HEK293 (cell line): ENCODE results near the gene FADS6.

Experiments
- CTCF ChIA-PET: fragments of 350-600 bp; formaldehyde crosslinking; extraction: SDS; loops from one replicate; lab custom pipeline; 2021; ENCODE audit warnings: antibody characterized with exemption; lab: Yijun Ruan, JAX
- POLR2A ChIA-PET: fragments of 300-600 bp; formaldehyde crosslinking; extraction: SDS; loops from one replicate; lab custom pipeline; 2020; ENCODE audit warnings: antibody characterized with exemption, inconsistent platforms; lab: Yijun Ruan, JAX
- H3K27ac ChIP-seq: fragments of 200-500 bp; sonication (Bioruptor generic); 2 replicates; pipeline ENCODE4 v1.5.1; 2014; ENCODE audit warnings: low read depth, low read length, control low read depth, inconsistent platforms; ENCODE audit errors: extremely low read depth
- H3K36me3 ChIP-seq, 2 experiments: fragments of 200-500 bp in 1 of 2; sonication (Bioruptor generic) in 1 of 2; 1 replicate in 1 of 2; 2 replicates in 1 of 2; pipeline ENCODE4 v1.5.1; 2014 to 2017; ENCODE audit warnings: inconsistent platforms in 2 of 2, low read length in 2 of 2; ENCODE audit not compliant: control insufficient read depth in 2 of 2, insufficient read depth in 1 of 2
- H3K4me1 ChIP-seq: fragments of 200-500 bp; sonication (Bioruptor generic); 2 replicates; pipeline ENCODE4 v1.5.1; 2014; ENCODE audit warnings: mild to moderate bottlenecking, low read length, inconsistent platforms; ENCODE audit not compliant: control insufficient read depth, insufficient read depth
- H3K4me3 ChIP-seq: 2 replicates; pipeline ENCODE4 v1.5.1; 2011; ENCODE audit warnings: low read depth, mild to moderate bottlenecking, control low read depth, low read length, moderate library complexity
- H3K9me3 ChIP-seq: fragments of 200-500 bp; sonication (Bioruptor generic); 2 replicates; pipeline ENCODE4 v1.5.1; 2014; ENCODE audit warnings: low read depth, low read length, inconsistent platforms; ENCODE audit not compliant: control insufficient read depth, insufficient read depth
- EGR2 ChIP-seq: fragments of 450-650 bp; formaldehyde crosslinking; IDR thresholded peaks from 2 replicates; pipeline ENCODE4 v1.5.1; 2016; ENCODE audit warnings: low read depth, missing biosample characterization, missing genetic modification characterization
- GLIS2 ChIP-seq: fragments of 450-650 bp; formaldehyde crosslinking; IDR thresholded peaks from 2 replicates; pipeline ENCODE4 v1.5.1; 2016; ENCODE audit warnings: missing biosample characterization, missing genetic modification characterization
- IKZF3 ChIP-seq: fragments of 450-650 bp; IDR thresholded peaks from 2 replicates; pipeline ENCODE4 v1.5.0; 2018; ENCODE audit warnings: missing biosample characterization, mild to moderate bottlenecking, missing genetic modification characterization, moderate library complexity
- KLF9 ChIP-seq: fragments of 450-650 bp; formaldehyde crosslinking; IDR thresholded peaks from 2 replicates; pipeline ENCODE4 v1.5.1; 2016; ENCODE audit warnings: missing biosample characterization, missing genetic modification characterization, low read depth
- MEIS1 ChIP-seq: sonication (generic); formaldehyde crosslinking; IDR thresholded peaks from 2 replicates; pipeline ENCODE4 v1.8.1; 2022; ENCODE audit warnings: missing genetic modification reagents, mild to moderate bottlenecking, borderline replicate concordance
- SCRT1 ChIP-seq: fragments of 450-650 bp; formaldehyde crosslinking; IDR thresholded peaks from 2 replicates; pipeline ENCODE4 v1.5.1; 2016; ENCODE audit warnings: missing biosample characterization, missing genetic modification characterization, borderline replicate concordance
- SCRT2 ChIP-seq: fragments of 450-650 bp; formaldehyde crosslinking; IDR thresholded peaks from 2 replicates; pipeline ENCODE4 v1.5.1; 2016; ENCODE audit warnings: missing biosample characterization, missing genetic modification characterization
- YY1 ChIP-seq: fragments of 450-650 bp; formaldehyde crosslinking; IDR thresholded peaks from 2 replicates; pipeline ENCODE4 v1.5.1; 2018; ENCODE audit warnings: missing biosample characterization, missing genetic modification characterization
- ZNF10 ChIP-seq: fragments of 450-650 bp; formaldehyde crosslinking; IDR thresholded peaks from 2 replicates; pipeline ENCODE4 v1.5.1; 2017; ENCODE audit warnings: missing biosample characterization, missing genetic modification characterization
- ZNF23 ChIP-seq: fragments of 450-650 bp; formaldehyde crosslinking; IDR thresholded peaks from 2 replicates; pipeline ENCODE4 v1.5.1; 2016; ENCODE audit warnings: missing biosample characterization, missing genetic modification characterization, borderline replicate concordance
- ZNF324 ChIP-seq: fragments of 450-650 bp; formaldehyde crosslinking; IDR thresholded peaks from 2 replicates; pipeline ENCODE4 v1.5.1; 2016; ENCODE audit warnings: missing biosample characterization, missing genetic modification characterization
- ZNF350 ChIP-seq: fragments of 450-650 bp; formaldehyde crosslinking; IDR thresholded peaks from 2 replicates; pipeline ENCODE4 v1.5.0; 2017; ENCODE audit warnings: missing biosample characterization, mild to moderate bottlenecking, missing genetic modification characterization
- ZNF394 ChIP-seq: fragments of 450-650 bp; formaldehyde crosslinking; IDR thresholded peaks from 2 replicates; pipeline ENCODE4 v1.5.1; 2016; ENCODE audit warnings: missing biosample characterization, missing genetic modification characterization, mild to moderate bottlenecking, moderate library complexity, borderline replicate concordance
- ZNF544 ChIP-seq: fragments of 450-650 bp; formaldehyde crosslinking; IDR thresholded peaks from 2 replicates; pipeline ENCODE4 v1.5.0; 2017; ENCODE audit warnings: missing biosample characterization, missing genetic modification characterization
- ZNF629 ChIP-seq: fragments of 450-650 bp; formaldehyde crosslinking; IDR thresholded peaks from 2 replicates; pipeline ENCODE4 v1.5.1; 2017; ENCODE audit warnings: missing biosample characterization, missing genetic modification characterization
- ZNF660 ChIP-seq: fragments of 450-650 bp; IDR thresholded peaks from 2 replicates; pipeline ENCODE4 v1.5.1; 2018; ENCODE audit warnings: missing biosample characterization, mild to moderate bottlenecking, missing genetic modification characterization
- ZNF747 ChIP-seq: fragments of 450-650 bp; formaldehyde crosslinking; IDR thresholded peaks from 2 replicates; pipeline ENCODE4 v1.5.1; 2016; ENCODE audit warnings: missing biosample characterization, missing genetic modification characterization
- ZSCAN30 ChIP-seq: fragments of 450-650 bp; IDR thresholded peaks from 2 replicates; pipeline ENCODE4 v1.5.1; 2018; ENCODE audit warnings: missing biosample characterization, mild to moderate bottlenecking, missing genetic modification characterization, moderate library complexity
- TF ChIP-seq, protein P1 (sequence below): fragments of 450-650 bp; formaldehyde crosslinking; IDR thresholded peaks from 2 replicates; pipeline ENCODE4 v1.5.1; 2016; ENCODE audit warnings: missing biosample characterization, missing genetic modification characterization
- TF ChIP-seq, protein P2 (sequence below): fragments of 450-650 bp; formaldehyde crosslinking; IDR thresholded peaks from 2 replicates; pipeline ENCODE4 v1.5.1; 2017; ENCODE audit warnings: missing biosample characterization, missing genetic modification characterization
- TF ChIP-seq, protein P3 (sequence below): fragments of 450-650 bp; formaldehyde crosslinking; IDR thresholded peaks from 2 replicates; pipeline ENCODE4 v1.5.1; 2016; ENCODE audit warnings: missing biosample characterization, missing genetic modification characterization
- TF ChIP-seq, protein P4 (sequence below): fragments of 450-650 bp; formaldehyde crosslinking; IDR thresholded peaks from 2 replicates; pipeline ENCODE4 v1.5.1; 2016; ENCODE audit warnings: missing biosample characterization, missing genetic modification characterization
- TF ChIP-seq, protein P5 (sequence below): fragments of 450-650 bp; formaldehyde crosslinking; IDR thresholded peaks from 2 replicates; pipeline ENCODE4 v1.5.1; 2016; ENCODE audit warnings: missing biosample characterization, missing genetic modification characterization
- TF ChIP-seq, protein P6 (sequence below): fragments of 450-650 bp; formaldehyde crosslinking; IDR thresholded peaks from 2 replicates; pipeline ENCODE4 v1.5.1; 2016; ENCODE audit warnings: missing biosample characterization, missing genetic modification characterization

FADS6 gene

DNA sequence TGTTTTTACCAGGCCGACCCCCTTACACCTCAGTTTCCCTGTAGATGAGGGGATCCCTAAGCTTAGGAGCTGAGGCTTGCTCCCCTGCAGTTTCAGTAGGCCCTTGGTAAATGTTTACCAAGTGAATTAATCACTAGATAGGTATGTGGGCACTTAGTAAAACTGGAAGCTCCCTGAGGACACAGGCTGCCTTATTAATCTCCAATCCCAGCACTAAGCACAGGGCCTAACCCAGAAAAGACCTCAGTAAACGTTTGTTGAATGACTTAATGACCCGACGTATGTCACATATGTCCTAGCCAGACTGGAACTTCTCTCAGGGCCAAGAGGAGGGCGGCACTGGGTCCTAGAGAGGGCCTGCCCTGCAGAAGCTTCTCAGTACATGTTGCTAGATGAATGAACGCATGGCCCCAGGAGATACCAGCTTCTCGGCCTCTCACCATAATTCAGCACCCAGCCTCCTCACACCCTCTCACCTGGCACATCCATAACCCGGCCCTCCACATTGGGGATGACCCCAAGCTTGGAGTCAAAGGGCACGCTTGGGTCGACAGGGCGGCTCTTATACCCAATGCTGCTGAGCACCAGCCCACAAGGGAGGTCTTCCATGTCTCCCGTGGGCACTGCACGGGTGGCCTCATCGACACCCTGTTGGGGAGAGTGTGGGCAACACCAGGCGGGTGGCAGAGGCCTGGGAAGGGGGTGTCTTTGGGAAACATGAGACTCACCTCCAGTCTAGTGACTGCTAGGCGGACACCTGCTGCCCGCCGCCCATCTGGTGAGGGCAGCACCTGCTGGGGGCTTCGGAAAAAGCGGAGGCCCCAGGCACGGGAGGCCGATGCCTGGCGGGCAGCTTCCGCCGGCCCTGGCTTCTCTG, 29.8 kb downstream of the FADS6 start:
- 0 out of 2 replicates have a peak, but pooled peaks cover 2% of the 10 kb centered on the region for H3K4me1 ChIP-seq
- TF ChIP-seq KLF9 (tag by site-specific recombination) (no peak), ZNF324 (no peak), ZNF747 (tag by site-specific recombination) (no peak), ZNF10 (tag by site-specific recombination) (no peak), MEIS1 (CRISPR knock-in tag) (no peak), SCRT2 (no peak), ZNF629 (no peak), ZNF544 (no peak)
- TF ChIP-seq, protein P1, sequence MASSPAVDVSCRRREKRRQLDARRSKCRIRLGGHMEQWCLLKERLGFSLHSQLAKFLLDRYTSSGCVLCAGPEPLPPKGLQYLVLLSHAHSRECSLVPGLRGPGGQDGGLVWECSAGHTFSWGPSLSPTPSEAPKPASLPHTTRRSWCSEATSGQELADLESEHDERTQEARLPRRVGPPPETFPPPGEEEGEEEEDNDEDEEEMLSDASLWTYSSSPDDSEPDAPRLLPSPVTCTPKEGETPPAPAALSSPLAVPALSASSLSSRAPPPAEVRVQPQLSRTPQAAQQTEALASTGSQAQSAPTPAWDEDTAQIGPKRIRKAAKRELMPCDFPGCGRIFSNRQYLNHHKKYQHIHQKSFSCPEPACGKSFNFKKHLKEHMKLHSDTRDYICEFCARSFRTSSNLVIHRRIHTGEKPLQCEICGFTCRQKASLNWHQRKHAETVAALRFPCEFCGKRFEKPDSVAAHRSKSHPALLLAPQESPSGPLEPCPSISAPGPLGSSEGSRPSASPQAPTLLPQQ (tag by site-specific recombination) = no peak
- TF ChIP-seq, protein P2, sequence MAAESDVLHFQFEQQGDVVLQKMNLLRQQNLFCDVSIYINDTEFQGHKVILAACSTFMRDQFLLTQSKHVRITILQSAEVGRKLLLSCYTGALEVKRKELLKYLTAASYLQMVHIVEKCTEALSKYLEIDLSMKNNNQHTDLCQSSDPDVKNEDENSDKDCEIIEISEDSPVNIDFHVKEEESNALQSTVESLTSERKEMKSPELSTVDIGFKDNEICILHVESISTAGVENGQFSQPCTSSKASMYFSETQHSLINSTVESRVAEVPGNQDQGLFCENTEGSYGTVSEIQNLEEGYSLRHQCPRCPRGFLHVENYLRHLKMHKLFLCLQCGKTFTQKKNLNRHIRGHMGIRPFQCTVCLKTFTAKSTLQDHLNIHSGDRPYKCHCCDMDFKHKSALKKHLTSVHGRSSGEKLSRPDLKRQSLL (tag by site-specific recombination) = no peak
- TF ChIP-seq, protein P3, sequence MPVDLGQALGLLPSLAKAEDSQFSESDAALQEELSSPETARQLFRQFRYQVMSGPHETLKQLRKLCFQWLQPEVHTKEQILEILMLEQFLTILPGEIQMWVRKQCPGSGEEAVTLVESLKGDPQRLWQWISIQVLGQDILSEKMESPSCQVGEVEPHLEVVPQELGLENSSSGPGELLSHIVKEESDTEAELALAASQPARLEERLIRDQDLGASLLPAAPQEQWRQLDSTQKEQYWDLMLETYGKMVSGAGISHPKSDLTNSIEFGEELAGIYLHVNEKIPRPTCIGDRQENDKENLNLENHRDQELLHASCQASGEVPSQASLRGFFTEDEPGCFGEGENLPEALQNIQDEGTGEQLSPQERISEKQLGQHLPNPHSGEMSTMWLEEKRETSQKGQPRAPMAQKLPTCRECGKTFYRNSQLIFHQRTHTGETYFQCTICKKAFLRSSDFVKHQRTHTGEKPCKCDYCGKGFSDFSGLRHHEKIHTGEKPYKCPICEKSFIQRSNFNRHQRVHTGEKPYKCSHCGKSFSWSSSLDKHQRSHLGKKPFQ (tag by site-specific recombination) = no peak
- TF ChIP-seq, protein P4, sequence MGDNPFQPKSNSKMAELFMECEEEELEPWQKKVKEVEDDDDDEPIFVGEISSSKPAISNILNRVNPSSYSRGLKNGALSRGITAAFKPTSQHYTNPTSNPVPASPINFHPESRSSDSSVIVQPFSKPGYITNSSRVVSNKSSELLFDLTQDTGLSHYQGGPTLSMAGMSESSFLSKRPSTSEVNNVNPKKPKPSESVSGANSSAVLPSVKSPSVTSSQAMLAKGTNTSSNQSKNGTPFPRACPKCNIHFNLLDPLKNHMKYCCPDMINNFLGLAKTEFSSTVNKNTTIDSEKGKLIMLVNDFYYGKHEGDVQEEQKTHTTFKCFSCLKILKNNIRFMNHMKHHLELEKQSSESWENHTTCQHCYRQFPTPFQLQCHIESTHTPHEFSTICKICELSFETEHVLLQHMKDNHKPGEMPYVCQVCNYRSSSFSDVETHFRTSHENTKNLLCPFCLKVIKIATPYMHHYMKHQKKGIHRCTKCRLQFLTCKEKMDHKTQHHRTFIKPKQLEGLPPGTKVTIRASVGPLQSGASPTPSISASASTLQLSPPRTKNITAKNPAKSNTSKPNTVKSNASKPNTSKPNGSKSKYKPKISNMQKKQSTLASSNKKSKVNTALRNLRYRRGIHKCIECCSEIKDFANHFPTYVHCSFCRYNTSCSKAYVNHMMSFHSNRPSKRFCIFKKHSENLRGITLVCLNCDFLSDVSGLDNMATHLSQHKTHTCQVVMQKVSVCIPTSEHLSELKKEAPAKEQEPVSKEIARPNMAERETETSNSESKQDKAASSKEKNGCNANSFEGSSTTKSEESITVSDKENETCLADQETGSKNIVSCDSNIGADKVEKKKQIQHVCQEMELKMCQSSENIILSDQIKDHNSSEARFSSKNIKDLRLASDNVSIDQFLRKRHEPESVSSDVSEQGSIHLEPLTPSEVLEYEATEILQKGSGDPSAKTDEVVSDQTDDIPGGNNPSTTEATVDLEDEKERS = no peak
- TF ChIP-seq, protein P5, sequence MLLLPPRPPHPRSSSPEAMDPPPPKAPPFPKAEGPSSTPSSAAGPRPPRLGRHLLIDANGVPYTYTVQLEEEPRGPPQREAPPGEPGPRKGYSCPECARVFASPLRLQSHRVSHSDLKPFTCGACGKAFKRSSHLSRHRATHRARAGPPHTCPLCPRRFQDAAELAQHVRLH (tag by site-specific recombination) = no peak
- ChIA-PET CTCF (interaction anchor here (0.5 to 14.4 kb wide), 26 partner anchors 10 to 566 kb away, joined by 3 to 338 read pairs (median 6); partner anchors contain the start of genes FDXR, NAT9, NHERF1 and OTOP2), POLR2A (interaction anchor here (2.4 to 5.0 kb wide), 2 partner anchors 9 to 11 kb away, joined by 11 to 40 read pairs; partner anchors contain the start of gene FDXR)
- no peak overlapping the region for H3K4me3 ChIP-seq
- no peaks in the 10 kb centered on the region for H3K9me3 ChIP-seq
- peaks cover 0 to 56% of the 10 kb centered on the region in 2 experiments; a peak in 1 of 3 replicates for H3K36me3 ChIP-seq
- H3K27ac ChIP-seq = no peak overlapping the region

DNA sequence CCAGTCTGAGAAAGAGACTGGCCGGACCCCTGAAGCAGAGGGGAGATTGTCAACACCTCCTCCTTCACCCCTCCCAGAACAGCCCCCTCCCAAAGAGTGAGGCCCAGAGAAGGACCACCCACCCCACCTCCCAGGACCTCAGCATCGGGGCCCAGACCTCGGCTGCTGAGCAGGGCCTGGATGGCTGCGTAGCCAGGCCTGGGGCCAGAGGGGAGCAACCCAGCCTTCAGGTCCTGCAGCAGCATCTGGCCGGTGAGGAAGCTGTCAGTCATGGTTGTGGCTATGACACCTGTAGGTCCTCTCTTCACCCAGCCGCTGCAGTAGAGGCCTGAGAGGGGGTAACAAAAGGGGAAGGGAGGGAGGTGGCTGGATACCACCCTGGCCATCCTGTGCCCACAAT, 30.5 kb downstream of the FADS6 start:
- Histone ChIP-seq H3K9me3 (no peaks in the 10 kb centered on the region), H3K27ac (no peak overlapping the region), H3K36me3 (peaks cover 0 to 49% of the 10 kb centered on the region in 2 experiments; a peak in 1 of 3 replicates), H3K4me1 (0 out of 2 replicates have a peak, but pooled peaks cover 2% of the 10 kb centered on the region), H3K4me3 (no peak overlapping the region)
- CTCF ChIA-PET = interaction anchor here (0.6 to 14.4 kb wide), 35 partner anchors 10 to 353 kb away, joined by 3 to 338 read pairs (median 5); partner anchors contain the start of genes FDXR, NAT9, NHERF1 and OTOP2
- POLR2A ChIA-PET = interaction anchor here (0.6 to 5.0 kb wide), 8 partner anchors 10 to 125 kb away, joined by 3 to 40 read pairs (median 4); partner anchors contain the start of genes FDXR and NAT9
- TF ChIP-seq YY1 (tag by site-specific recombination) (no peak), IKZF3 (no peak), ZNF394 (tag by site-specific recombination) (no peak), GLIS2 (tag by site-specific recombination) (0 out of 2 replicates have a peak, but pooled peaks have one; percentile 23), EGR2 (tag by site-specific recombination) (peak; percentile 7; the same call in 1 of the 2 replicates), ZNF660 (tag by site-specific recombination) (no peak), ZNF350 (tag by site-specific recombination) (no peak), ZNF23 (tag by site-specific recombination) (no peak), SCRT1 (tag by site-specific recombination) (0 out of 2 replicates have a peak, but pooled peaks have one; percentile 12), ZSCAN30 (tag by site-specific recombination) (no peak)
- TF ChIP-seq, protein P6, sequence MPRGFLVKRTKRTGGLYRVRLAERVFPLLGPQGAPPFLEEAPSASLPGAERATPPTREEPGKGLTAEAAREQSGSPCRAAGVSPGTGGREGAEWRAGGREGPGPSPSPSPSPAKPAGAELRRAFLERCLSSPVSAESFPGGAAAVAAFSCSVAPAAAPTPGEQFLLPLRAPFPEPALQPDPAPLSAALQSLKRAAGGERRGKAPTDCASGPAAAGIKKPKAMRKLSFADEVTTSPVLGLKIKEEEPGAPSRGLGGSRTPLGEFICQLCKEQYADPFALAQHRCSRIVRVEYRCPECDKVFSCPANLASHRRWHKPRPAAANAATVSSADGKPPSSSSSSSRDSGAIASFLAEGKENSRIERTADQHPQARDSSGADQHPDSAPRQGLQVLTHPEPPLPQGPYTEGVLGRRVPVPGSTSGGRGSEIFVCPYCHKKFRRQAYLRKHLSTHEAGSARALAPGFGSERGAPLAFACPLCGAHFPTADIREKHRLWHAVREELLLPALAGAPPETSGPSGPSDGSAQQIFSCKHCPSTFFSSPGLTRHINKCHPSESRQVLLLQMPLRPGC (tag by site-specific recombination) = no peak
